Left lung (tissue), 10 donors: Measurements from ENCODE around the gene CHMP1A. TPM values are rescaled to one million over a fixed set of nuclear protein-coding genes. Genes with fewer than 3 reads are reported as not detected.
A peak's percentile ranks its signal among the peaks of the same experiment; 100 is the strongest.

Experiments
- ATAC-seq: fragments of 200-7000 bp; cut with Tn5 transposase; one replicate; pipeline ENCODE4 v1.9.1; 2020; ENCODE audit warnings: moderate library complexity
- DNase-seq, 4 donors: peaks; one replicate each; pipeline ENCODE4 v3.0.0-alpha.2; 2013 to 2020
- H3K27ac ChIP-seq, 2 donors: fragments of 200-600 bp; sonication (generic) in 1 of 2; one replicate each; pipeline versions ENCODE4 v1.5.0 to v1.8.0; 2020 to 2021
- H3K27me3 ChIP-seq, 2 donors: fragments of 200-600 bp; sonication (generic) in 1 of 2; one replicate each; pipeline versions ENCODE4 v1.5.0 to v1.8.0; 2020 to 2021
- H3K36me3 ChIP-seq, 2 donors: fragments of 200-600 bp; sonication (generic) in 1 of 2; one replicate each; pipeline versions ENCODE4 v1.5.0 to v1.8.0; 2020 to 2021
- H3K4me1 ChIP-seq, 2 donors: fragments of 200-600 bp; one replicate each; pipeline ENCODE4 v1.8.0; 2021
- H3K4me3 ChIP-seq, 2 donors: fragments of 200-600 bp; sonication (generic) in 1 of 2; one replicate each; pipeline versions ENCODE4 v1.5.0 to v1.8.0; 2020 to 2021; ENCODE audit warnings: mild to moderate bottlenecking in 1 of 2
- H3K9me3 ChIP-seq, 2 donors: fragments of 200-600 bp; sonication (generic) in 1 of 2; one replicate each; pipeline versions ENCODE4 v1.5.0 to v1.8.0; 2020 to 2021
- intact Hi-C, 2 donors: fragments of 100-400 bp; cut with DNase I; formaldehyde crosslinking; loops; one replicate each; pipeline versions ENCODE4 v1.11.2 to v1.14.2; 2022
- polyA plus RNA-seq, 6 donors: library from polyadenylated mRNA; unstranded; fragments of 120-200 nt; gene quantifications; one replicate each; pipeline ENCODE4 v1.2.1, GENCODE V29; 2013; ENCODE audit not compliant: insufficient read length in 6 of 6
- total RNA-seq, 2 donors: library from RNA; stranded (reverse); fragmentation: NEBNext Ultra II Directional; extraction: Animal tissue kit (Norgen Biotek cat#: 25700); gene quantifications; one replicate each; pipeline ENCODE4 v1.2.1, GENCODE V29; 2021
- TF ChIP-seq, protein P1 (sequence below), 2 donors: fragments of 200-600 bp; sonication (generic) in 1 of 2; IDR thresholded peaks; one replicate each; pipeline versions ENCODE4 v1.5.0 to v1.8.0; 2021; ENCODE audit warnings: antibody characterized with exemption in 2 of 2
- donor health status: DM: no; HTN: yes; CAD: no.
- donor health status: DM: no; HTN: no; CAD: no.

Gene CHMP1A
- total and polyA plus RNA-seq, 8 donors, result 60.8 to 91.5 (median 72.5) TPM

DNA sequence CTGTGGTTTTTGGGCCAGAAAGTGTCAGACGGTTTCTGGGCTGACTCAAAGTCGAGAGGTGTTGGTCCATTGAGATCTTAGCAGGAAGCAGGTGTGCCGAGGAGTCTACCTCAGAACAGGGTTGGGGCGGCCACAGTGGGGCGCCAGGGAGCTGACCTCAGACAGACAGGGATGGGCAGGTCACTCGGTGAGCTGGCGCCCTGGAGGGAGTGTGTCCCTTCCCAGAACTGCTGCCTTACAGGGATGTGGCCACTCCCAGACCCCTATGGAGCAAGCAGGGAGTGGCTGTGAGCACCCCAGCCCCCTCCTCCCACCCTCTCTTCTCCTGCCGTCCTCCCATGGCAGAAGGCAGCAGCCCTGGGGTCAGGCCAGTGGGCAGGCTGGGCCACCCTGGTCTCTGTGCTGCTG is 58.1 kb downstream of the CHMP1A start:
- no peak for ATAC-seq
- TF ChIP-seq, protein P1, sequence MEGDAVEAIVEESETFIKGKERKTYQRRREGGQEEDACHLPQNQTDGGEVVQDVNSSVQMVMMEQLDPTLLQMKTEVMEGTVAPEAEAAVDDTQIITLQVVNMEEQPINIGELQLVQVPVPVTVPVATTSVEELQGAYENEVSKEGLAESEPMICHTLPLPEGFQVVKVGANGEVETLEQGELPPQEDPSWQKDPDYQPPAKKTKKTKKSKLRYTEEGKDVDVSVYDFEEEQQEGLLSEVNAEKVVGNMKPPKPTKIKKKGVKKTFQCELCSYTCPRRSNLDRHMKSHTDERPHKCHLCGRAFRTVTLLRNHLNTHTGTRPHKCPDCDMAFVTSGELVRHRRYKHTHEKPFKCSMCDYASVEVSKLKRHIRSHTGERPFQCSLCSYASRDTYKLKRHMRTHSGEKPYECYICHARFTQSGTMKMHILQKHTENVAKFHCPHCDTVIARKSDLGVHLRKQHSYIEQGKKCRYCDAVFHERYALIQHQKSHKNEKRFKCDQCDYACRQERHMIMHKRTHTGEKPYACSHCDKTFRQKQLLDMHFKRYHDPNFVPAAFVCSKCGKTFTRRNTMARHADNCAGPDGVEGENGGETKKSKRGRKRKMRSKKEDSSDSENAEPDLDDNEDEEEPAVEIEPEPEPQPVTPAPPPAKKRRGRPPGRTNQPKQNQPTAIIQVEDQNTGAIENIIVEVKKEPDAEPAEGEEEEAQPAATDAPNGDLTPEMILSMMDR (IDR thresholded peaks at IDR 0.05), result no peak
- peaks cover 10 to 14% of the 10 kb centered on the region in 2 donors for H3K4me1 ChIP-seq

DNA sequence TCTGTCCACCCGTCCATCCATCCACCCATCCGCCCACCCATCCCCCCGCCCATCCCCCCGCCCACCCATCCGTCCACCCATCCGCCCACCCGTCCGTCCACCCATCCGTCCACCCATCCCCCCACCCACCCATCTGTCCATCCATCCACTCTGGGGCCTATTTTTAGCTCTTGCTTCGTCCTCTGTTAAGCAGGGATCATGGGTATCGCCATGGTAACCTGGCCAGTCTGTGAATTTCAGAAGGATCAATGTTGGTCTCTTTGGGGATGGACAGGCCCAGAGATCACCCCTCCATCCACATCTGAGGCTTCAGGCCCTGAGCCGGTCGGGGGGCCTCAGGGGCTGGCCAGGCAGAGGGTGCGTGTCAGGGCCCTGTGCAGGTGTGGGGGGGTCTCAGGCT is 59.3 kb downstream of the CHMP1A start:
- Histone ChIP-seq H3K27me3 (peaks cover 0 to 15% of the 10 kb centered on the region in 2 donors), H3K4me1 (peaks cover 10 to 14% of the 10 kb centered on the region in 2 donors), H3K4me3 (no peak overlapping the region), H3K36me3 (no peaks in the 10 kb centered on the region), H3K9me3 (no peaks in the 10 kb centered on the region), H3K27ac (no peak overlapping the region)
- TF ChIP-seq, protein P1 (IDR thresholded peaks at IDR 0.05), result no peak
- ATAC-seq (no peak), DNase-seq (no peak)
- intact Hi-C loops, result no loop called here

More for the DNA sequence above, 58.1 kb downstream of the CHMP1A start:
- DNase-seq, result peak in 1 of 4 donors; percentile 49
- H3K9me3 ChIP-seq, result no peaks in the 10 kb centered on the region
- H3K4me3 ChIP-seq, result no peak overlapping the region
- intact Hi-C loops, result no loop called here
- peaks cover 0 to 17% of the 10 kb centered on the region in 2 donors for H3K27me3 ChIP-seq
- H3K27ac ChIP-seq, result no peak overlapping the region
- H3K36me3 ChIP-seq, result no peaks in the 10 kb centered on the region

DNA sequence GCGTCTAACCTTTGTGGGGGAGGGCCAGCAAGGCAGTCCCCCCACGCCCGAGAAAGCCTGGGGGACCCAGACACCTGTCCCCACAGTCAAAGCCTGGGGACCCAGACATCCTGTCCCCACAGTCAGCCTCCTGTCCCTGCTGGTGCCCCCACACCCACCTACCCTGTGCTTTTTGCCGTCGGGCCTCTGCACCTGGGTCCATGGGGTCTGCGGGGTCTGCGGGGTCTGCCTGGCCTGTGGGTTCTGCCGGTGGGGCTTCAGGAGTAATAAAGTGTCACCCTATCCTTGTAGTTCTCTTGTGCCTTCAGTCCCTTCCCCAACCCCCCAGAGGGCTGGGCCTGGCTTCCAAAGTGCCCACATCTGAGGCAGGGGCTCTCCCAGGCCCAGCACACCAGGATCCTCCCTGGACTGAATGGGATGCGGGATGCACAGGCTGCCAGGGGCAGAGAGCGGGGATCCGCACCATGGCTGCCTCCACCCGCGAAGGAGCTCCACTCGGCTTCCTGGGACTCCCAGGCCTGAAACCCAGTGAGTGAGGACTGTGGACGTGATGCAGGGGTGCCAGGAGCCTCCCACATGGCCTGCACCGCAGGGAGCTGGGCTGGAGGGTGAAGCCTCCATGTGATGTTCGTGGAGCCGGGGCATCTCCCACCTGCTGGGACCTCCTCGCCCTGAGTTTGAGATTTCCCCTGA is 60.4 kb downstream of the CHMP1A start:
- intact Hi-C loops, result no loop called here
- Histone ChIP-seq H3K9me3 (no peaks in the 10 kb centered on the region), H3K36me3 (no peaks in the 10 kb centered on the region), H3K27me3 (peaks cover 0 to 4% of the 10 kb centered on the region in 2 donors), H3K27ac (no peak overlapping the region), H3K4me3 (no peak overlapping the region), H3K4me1 (peaks cover 2 to 3% of the 10 kb centered on the region in 2 donors)
- peak in 1 of 4 donors; percentile 57 for DNase-seq
- TF ChIP-seq, protein P1 (IDR thresholded peaks at IDR 0.05), result no peak
- no peak for ATAC-seq

DNA sequence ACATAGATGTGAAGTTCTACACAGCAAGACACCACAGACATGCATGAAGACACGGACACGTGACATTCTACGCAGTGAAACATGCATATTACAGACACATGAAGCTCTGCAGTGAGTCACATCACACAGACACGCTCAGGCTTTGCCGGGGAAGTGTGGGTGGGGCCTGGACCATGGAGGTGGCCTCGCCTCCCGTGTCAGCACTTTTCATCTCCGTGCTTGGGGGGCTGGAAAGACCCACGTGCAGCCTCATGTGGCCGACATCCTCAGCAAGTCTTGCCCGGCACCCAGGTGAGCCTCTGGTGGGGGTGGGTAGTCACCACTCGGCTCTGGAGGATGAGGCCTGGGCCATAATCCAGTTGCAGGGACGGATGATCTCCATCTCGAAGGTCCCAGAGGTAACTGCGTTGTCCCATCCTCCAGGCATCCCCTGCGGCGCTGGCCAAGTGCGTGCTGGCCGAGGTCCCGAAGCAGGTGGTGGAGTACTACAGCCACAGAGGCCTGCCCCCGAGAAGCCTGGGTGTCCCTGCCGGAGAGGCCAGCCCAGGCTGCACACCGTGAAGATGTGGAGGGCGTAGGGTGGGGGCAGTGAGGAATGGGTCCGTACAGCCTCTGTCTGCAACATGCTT is 61.3 kb downstream of the CHMP1A start:
- Histone ChIP-seq H3K27me3 (no peaks in the 10 kb centered on the region), H3K9me3 (no peaks in the 10 kb centered on the region), H3K4me1 (no peaks in the 10 kb centered on the region), H3K27ac (no peak overlapping the region), H3K36me3 (no peaks in the 10 kb centered on the region), H3K4me3 (no peak overlapping the region)
- TF ChIP-seq, protein P1 (IDR thresholded peaks at IDR 0.05), result no peak
- intact Hi-C loops, result no loop called here
- ATAC-seq (no peak), DNase-seq (peak in 1 of 4 donors; percentile 68)

DNA sequence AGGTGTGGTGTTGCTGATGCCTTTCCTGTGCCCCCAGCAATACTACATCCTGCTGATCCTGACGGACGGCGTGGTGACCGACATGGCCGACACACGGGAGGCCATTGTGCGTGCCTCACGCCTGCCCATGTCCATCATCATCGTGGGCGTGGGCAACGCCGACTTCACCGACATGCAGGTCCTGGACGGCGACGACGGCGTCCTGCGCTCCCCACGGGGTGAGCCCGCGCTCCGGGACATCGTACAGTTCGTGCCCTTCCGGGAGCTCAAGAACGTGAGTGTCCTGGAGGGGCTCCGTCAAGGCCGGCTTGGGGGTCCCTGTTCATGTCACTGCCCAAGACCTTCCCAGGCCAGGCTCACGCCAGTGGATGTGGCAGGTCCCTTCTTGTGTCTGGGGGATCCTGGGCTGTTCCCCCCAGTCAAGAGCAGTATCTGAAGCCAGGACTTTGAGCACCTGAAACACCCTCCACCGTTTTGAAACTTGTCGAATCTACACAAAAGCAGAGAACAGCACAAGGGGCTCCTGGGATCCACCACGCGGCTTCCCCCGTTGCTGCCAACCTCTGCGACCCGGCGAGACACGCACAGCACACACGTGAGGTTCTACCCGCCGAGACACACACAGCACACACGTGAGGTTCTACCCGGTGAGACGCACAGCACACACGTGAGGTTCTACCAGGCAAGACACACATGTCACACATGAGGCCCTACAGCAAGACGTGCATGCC is 62.0 kb downstream of the CHMP1A start:
- Histone ChIP-seq H3K9me3 (no peaks in the 10 kb centered on the region), H3K4me3 (no peak overlapping the region), H3K4me1 (no peaks in the 10 kb centered on the region), H3K27ac (no peak overlapping the region), H3K27me3 (no peaks in the 10 kb centered on the region), H3K36me3 (no peaks in the 10 kb centered on the region)
- DNase-seq (peak in 1 of 4 donors; percentile 81), ATAC-seq (no peak)
- TF ChIP-seq, protein P1 (IDR thresholded peaks at IDR 0.05), result no peak
- intact Hi-C loops, result no loop called here
